Ovary (tissue), 3 donors: ENCODE measurements around the gene UGT1A3.

Experiments used
- CTCF ChIP-seq, 3 donors: fragments of 450-650 bp in 2 of 3; fragments of 200-600 bp in 1 of 3; IDR thresholded peaks; one replicate each; pipeline versions ENCODE4 v1.5.1 to v1.8.0; 2016 to 2022; ENCODE audit warnings: antibody characterized with exemption in 3 of 3, mild to moderate bottlenecking in 1 of 3
- EP300 ChIP-seq: sonication (generic); formaldehyde crosslinking; IDR thresholded peaks from one replicate; pipeline ENCODE4 v1.6.1; 2017; ENCODE audit warnings: antibody characterized with exemption
- POLR2A ChIP-seq: fragments of 450-650 bp; IDR thresholded peaks from one replicate; pipeline ENCODE4 v1.6.1; 2017; ENCODE audit warnings: antibody characterized with exemption, mild to moderate bottlenecking, moderate library complexity
- donor health status: DM: no; HTN: no; CAD: no.

- TF ChIP-seq POLR2A (no peak), CTCF (IDR thresholded peaks at IDR 0.05) (no peak), EP300 (no peak)
Measured at GRCh38 chr2:233680361-233681045, 48.3 kb upstream of the UGT1A3 start.
